HG02678 (cell line): ENCODE data around the gene ZFP36L2.

ENCODE experiments used
- ATAC-seq: cut with Tn5 transposase; IDR thresholded peaks from one replicate; pipeline ENCODE4 v1.9.1; 2021; ENCODE audit warnings: mild to moderate bottlenecking, moderate library complexity; ENCODE audit not compliant: unreplicated experiment

The ZFP36L2 gene

GRCh38 chr2:43226558-43226954, at the start of gene ZFP36L2:
TSS of gene ZFP36L2 (minus strand) at chr2:43226606. CDS start at chr2:43226315, 291 bp downstream.
- peak; percentile 64 for ATAC-seq

GRCh38 chr2:43274721-43275120, 48.3 kb upstream of the ZFP36L2 start:
- ATAC-seq: no peak

GRCh38 chr2:43274055-43274454, 47.6 kb upstream of the ZFP36L2 start:
- no peak for ATAC-seq

- ATAC-seq: peak; percentile 52
Observed at GRCh38 chr2:43273529-43273928, 47.1 kb upstream of the ZFP36L2 start.

- no peak for ATAC-seq
Observed at GRCh38 chr2:43270930-43271615, 44.7 kb upstream of the ZFP36L2 start.

GRCh38 chr2:43270461-43270860, 44.1 kb upstream of the ZFP36L2 start:
- no peak for ATAC-seq

GRCh38 chr2:43269706-43270105, 43.3 kb upstream of the ZFP36L2 start:
- ATAC-seq: no peak

GRCh38 chr2:43269074-43269572, 42.7 kb upstream of the ZFP36L2 start:
- ATAC-seq: no peak

- no peak for ATAC-seq
Observed at GRCh38 chr2:43268066-43268953, 41.9 kb upstream of the ZFP36L2 start.

GRCh38 chr2:43267381-43267780, 41.0 kb upstream of the ZFP36L2 start:
- ATAC-seq: no peak

GRCh38 chr2:43266711-43267111, 40.3 kb upstream of the ZFP36L2 start:
- no peak for ATAC-seq

- ATAC-seq: no peak
Observed at GRCh38 chr2:43265421-43265820, 39.0 kb upstream of the ZFP36L2 start.

GRCh38 chr2:43265001-43265400, 38.6 kb upstream of the ZFP36L2 start:
- no peak for ATAC-seq

- ATAC-seq: no peak
Observed at GRCh38 chr2:43262951-43263350, 36.5 kb upstream of the ZFP36L2 start.

- ATAC-seq: no peak
Observed at GRCh38 chr2:43262239-43262638, 35.8 kb upstream of the ZFP36L2 start.

GRCh38 chr2:43259512-43259911, 33.1 kb upstream of the ZFP36L2 start:
- no peak for ATAC-seq

GRCh38 chr2:43258547-43259156, 32.2 kb upstream of the ZFP36L2 start:
- ATAC-seq: no peak

- ATAC-seq: no peak
Observed at GRCh38 chr2:43255296-43255910, 29.0 kb upstream of the ZFP36L2 start.

GRCh38 chr2:43254331-43254730, 27.9 kb upstream of the ZFP36L2 start:
- ATAC-seq: no peak

- ATAC-seq: no peak
Observed at GRCh38 chr2:43251171-43251731, 24.8 kb upstream of the ZFP36L2 start.

- no peak for ATAC-seq
Observed at GRCh38 chr2:43250015-43250414, 23.6 kb upstream of the ZFP36L2 start.
